Stimulated activated CD8-positive, alpha-beta memory T cell treated with anti-CD3 and anti-CD28 coated beads, Interleukin-12 subunit alpha, Interleukin-12 subunit beta, amount 100 ng/mL, for 24 hours (primary cell): ENCODE results near the gene CT55.
"Not testable (repeated sequence)": the region's sequence is repeated elsewhere in the genome, so short reads cannot be mapped to it uniquely, and the experiment has no call there.

Experiments
- DNase-seq: peaks from one replicate; pipeline ENCODE4 v3.0.0-alpha.2; 2020; ENCODE audit errors: extremely low read depth

The CT55 gene

GRCh38 chrX:135170877-135171519, at the start of gene CT55:
Gene CT55 (minus strand): TSS chrX:135171398. CDS start chrX:135171171, 227 bp downstream.
- no peak for DNase-seq

DNA sequence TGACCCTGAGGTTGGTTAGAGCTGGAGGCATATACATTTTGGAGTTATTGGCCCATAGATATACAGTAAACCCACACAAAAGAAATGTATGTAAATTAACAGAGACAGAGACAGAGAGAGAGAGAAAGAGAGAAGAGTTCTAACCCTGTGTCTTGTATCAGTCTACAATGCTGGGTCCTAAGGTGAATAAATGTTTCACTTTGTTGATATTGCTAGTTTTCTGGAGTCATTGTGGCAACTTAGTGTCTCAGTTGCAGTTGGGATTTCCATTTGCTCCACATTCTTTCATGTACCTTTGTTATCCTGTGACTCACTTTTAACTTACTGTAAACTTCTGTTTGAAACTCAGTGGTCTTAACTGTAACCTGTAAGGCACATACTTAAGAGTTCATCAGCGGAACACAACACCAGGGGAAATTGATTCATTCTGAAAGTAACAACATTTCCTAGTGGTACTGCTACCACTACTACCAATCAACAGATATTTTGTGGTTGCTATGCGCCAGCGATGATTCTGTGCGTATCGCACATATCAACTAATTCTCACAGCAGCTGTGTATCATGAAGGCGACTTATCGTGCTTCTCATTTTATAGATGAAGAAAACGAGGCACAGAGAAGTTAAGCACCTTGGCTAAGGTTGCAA, 42.1 kb upstream of the CT55 start:
- DNase-seq: no peak

DNA sequence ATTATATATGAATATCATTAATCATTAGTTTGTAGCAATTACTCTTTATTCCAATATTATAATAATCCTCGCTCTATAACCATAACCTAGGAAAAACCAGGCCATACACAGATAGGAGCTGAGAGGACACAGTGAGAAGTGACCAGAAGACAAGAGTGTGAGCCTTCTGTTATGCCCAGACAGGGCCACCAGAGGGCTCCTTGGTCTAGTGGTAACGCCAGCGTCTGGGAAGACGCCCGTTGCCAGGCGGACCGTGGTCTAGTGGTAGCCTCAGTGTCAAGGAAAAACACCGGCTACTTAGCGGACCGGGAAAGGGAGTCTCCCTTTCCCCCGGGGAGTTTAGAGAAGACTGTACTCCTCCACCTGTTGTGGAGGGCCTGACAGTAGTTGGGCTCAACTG, 35.2 kb upstream of the CT55 start:
- not testable (repeated sequence) for DNase-seq

- no peak for DNase-seq
These were observed 29.1 kb upstream of the CT55 start for GRCh38 chrX:135200297-135200696.

GRCh38 chrX:135194684-135195083, 23.5 kb upstream of the CT55 start:
- no peak for DNase-seq

- no peak for DNase-seq
These were observed 22.5 kb upstream of the CT55 start for GRCh38 chrX:135193740-135194139.

DNA sequence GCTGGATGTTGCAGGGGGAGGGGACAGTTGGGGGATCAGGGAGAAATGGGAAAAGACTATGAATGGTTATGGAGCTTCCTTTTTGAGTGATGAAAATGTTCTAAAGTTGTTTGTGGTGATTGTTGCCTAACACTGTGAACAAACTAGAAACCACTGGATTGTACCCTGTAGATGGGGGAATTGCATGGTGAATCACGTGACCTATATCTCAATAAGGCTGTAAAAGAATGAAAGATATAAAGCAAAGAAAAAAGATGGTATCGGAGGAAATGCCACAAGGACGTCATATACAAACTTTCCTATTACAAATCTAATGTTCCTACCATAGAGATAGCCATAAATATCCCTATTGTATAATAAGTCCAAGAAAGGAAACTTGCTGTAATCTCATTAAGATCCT, 20.6 kb upstream of the CT55 start:
- no peak for DNase-seq

DNA sequence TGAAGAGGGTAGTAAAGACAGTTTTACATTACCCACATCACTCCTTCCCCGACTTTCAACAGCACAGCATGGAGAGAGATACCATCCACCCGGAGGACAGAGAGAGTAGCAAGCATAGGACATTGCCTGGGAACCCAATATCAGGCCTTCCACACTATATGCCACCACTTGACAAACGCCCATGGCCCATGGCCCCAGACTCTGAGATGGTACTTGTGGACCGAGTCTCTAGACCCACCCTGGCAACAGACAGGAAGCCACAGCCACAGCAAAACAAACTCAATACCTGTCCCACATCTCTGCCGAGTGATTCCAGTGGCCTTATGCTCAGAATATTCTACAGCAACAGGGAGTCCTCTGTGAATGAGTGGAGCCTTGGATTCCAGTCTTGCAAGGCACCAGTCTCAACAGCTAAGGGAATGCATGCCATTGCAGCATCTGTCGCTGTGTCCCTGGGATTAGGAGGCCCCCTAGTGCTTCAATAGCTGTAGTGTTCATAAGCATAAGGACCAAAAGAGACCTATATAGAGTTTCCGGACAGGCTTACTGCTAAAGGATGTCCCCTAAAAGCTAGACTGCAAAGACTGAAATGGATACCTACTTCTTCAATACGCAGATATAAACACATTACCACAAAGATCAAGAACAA, 14.7 kb upstream of the CT55 start:
- no peak for DNase-seq

GRCh38 chrX:135178636-135179035, 7.4 kb upstream of the CT55 start:
- DNase-seq: no peak

DNA sequence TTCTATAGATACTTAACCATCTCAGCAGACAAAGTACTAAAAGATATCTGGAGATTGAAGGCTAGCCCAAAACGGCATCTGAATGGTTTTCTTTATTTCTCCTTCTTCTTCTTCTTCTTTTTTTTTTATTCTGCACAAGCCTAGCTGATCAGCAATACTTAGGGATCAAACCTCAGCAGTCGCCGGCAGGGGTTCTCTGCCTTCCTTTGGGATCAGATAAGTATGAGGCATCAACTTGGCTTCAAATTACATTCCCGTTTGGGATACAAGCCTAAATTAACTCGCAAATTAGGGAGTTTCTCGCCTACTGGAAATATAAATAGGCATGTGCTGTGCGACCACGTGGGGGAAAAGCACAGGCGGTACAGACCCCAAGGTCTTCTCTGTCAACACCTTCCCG, 730 bp downstream of the CT55 start:
- DNase-seq: no peak

DNA sequence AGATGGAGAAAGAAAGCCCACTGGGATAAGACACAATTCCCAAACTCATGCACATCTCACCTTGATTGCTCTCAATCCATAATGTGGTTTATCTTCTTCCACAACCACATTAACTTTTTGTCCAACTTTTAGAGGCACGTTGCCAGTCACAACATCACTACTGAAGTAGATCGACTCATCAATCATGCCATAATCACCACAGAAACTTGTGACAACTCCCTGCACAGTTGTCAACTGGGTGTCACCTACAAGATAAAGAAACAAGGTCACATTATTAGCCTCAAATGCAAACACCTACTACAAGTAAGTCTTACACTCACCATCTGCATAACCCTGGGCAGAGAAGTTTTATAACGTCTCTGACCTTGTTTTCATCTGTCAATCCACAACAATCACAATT, 1.7 kb downstream of the CT55 start:
- not testable (repeated sequence) for DNase-seq

DNA sequence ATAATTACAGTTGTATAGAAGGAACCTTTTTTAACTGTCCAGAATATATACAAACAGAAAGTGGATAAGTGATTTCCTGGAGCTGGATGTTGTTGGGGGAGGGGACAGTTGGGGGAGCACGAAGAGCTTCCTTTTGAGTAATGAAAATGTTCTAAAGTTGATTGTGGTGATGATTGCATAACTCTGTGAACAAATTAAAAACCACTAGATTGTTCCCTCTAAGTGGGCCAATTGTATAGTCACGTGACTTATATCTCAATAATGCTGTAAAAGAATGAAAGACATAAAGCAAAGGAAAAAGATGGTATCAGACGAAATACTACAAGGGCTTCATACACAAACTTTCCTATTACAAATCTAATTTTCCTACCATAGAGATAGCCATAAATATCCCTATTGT, 2.7 kb downstream of the CT55 start:
- DNase-seq: no peak

DNA sequence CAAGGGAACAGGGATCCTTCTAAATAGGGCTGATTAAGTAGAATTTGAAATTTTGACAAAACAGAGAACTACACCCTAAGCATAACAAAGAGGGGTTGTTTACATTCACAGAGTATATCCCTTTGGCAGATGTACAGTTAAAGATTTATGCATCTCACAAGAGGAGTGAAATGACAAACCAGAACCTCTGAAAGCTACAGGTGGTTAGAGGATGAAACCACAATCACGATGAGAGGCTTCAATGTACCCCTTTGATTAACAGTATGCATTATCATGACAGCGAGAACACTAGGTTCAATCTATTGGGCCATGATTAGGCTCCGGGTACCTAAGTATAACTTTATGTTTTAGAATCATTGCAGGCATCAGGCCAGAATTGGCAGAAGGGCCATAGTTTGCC, 16.5 kb downstream of the CT55 start:
- not testable (repeated sequence) for DNase-seq

- DNase-seq: not testable (repeated sequence)
These were observed 45.1 kb downstream of the CT55 start for GRCh38 chrX:135126145-135126544.

DNA sequence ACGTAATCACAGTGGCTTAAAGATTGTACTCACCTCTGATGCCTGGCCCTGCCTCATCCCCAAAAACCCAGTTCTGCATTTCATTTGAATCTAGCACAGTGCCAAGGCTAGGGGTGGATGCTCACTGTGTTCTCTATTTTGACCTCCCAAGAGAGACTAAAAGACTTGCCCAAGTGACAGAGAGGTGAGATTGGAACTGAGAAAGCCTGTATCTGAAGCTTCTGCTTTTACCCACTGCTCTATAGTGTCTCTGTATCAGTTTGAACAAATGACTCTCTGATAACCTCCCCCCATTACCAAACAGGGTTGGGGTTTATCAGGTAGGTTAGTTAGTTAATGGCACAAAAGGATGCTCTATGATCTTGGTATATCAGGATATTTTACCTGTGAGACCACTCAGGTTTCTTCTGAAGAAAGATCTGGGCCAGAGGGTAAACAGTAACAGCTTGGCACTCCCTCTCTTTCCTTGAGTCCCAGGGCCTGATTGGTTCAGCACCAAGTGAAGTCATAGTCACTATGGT, 51.1 kb downstream of the CT55 start, which contains the start of gene ETDB:
Gene ETDB, minus strand, starts transcription at position 471 of the 521 bp plus-strand sequence. CDS start 1,265 bp downstream, outside the sequence.
- not testable (repeated sequence) for DNase-seq

DNA sequence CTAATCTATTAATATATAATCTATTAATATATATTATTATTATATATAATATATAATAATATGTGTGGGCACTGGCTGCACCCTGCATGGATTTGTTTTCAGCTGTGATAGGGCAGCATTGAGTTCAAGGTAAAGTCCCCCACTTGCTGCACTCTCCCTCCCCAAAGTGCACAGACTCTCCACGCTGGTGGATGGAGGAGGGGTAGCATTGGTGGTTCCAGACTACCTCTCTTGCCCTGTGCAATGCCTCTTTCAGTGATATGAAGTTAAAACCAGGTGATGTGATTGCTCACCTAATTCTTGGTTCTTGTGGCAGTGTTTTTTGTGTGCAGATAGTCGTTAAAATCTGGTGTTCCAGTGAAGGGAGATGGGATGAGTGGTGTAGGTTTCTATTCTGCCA, 55.1 kb downstream of the CT55 start:
- DNase-seq: not testable (repeated sequence)

GRCh38 chrX:135114392-135114791, 56.8 kb downstream of the CT55 start:
- DNase-seq: no peak

DNA sequence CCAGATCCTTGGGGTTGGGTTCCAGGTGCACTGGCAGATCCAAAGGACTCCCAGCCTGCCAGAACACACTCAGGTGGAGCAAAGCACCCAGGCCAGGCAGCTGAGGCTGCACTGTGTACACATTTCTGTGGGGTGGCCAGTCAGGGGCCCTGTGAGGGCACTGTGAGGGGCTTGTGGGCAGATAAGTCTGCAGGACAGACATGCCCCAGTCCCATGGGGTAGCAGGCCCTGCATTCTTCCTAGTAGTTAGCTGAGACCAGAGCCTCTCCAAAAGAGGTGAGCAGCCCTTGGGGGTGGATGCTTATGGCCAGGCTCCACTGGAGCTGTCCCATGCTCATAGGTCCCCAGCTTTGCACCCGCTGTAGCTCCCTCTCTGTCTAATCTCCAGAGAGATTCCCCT, 58.5 kb downstream of the CT55 start:
- no peak for DNase-seq

- no peak for DNase-seq
These were observed 59.0 kb downstream of the CT55 start for GRCh38 chrX:135112096-135112729.

DNA sequence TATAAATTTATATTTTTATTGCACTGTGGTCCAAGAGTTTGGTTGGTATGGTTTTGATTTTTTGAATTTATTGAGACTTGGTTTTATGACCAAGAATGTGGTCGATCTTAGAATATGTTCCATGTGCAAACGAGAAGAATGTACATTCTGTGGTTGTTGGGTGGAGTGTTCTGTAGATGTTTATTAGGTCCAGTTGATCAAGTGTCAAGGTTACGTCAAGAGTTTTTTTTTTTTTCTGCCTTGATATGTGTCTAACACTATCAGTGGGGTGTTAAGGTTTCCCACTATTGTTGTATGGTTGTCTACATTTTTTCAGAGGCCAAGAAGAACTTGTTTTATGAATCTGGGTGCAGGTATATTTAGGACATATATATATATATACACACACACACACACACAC, 61.6 kb downstream of the CT55 start:
- DNase-seq: no peak
